HG02588 (cell line): ENCODE measurements around the gene ALDH3B2.
"Not testable (repeated sequence)": the region's sequence is repeated elsewhere in the genome, so short reads cannot be mapped to it uniquely, and the experiment has no call there.

Source experiments
- ATAC-seq: cut with Tn5 transposase; IDR thresholded peaks from one replicate; pipeline ENCODE4 v1.9.1; 2021; ENCODE audit warnings: mild to moderate bottlenecking, moderate library complexity; ENCODE audit not compliant: unreplicated experiment

Gene ALDH3B2

GRCh38 chr11:67674442-67674871 lies at the start of gene ALDH3B2:
TSS of gene ALDH3B2 (minus strand) at chr11:67674623. CDS start at chr11:67666935, 7,688 bp downstream.
- no peak for ATAC-seq

- ATAC-seq, result not testable (repeated sequence)
Observed at GRCh38 chr11:67723036-67723435, 48.6 kb upstream of the ALDH3B2 start.

- ATAC-seq, result not testable (repeated sequence)
Observed at GRCh38 chr11:67716226-67716625, 41.8 kb upstream of the ALDH3B2 start.

GRCh38 chr11:67715801-67716200 lies 41.4 kb upstream of the ALDH3B2 start:
- not testable (repeated sequence) for ATAC-seq

GRCh38 chr11:67713892-67714509 lies 39.6 kb upstream of the ALDH3B2 start:
- not testable (repeated sequence) for ATAC-seq

GRCh38 chr11:67711676-67712075 lies 37.3 kb upstream of the ALDH3B2 start:
- not testable (repeated sequence) for ATAC-seq

GRCh38 chr11:67711212-67711611 lies 36.8 kb upstream of the ALDH3B2 start:
- ATAC-seq, result not testable (repeated sequence)

GRCh38 chr11:67709806-67710205 lies 35.4 kb upstream of the ALDH3B2 start:
- not testable (repeated sequence) for ATAC-seq

GRCh38 chr11:67705264-67705663 lies 30.8 kb upstream of the ALDH3B2 start:
- ATAC-seq, result no peak

GRCh38 chr11:67704524-67704923 lies 30.1 kb upstream of the ALDH3B2 start:
- no peak for ATAC-seq

- ATAC-seq, result not testable (repeated sequence)
Observed at GRCh38 chr11:67703709-67704108, 29.3 kb upstream of the ALDH3B2 start.

GRCh38 chr11:67700548-67701262 lies 26.3 kb upstream of the ALDH3B2 start:
- ATAC-seq, result no peak

- ATAC-seq, result no peak
Observed at GRCh38 chr11:67700141-67700540, 25.7 kb upstream of the ALDH3B2 start.

- no peak for ATAC-seq
Observed at GRCh38 chr11:67699521-67699920, 25.1 kb upstream of the ALDH3B2 start.

GRCh38 chr11:67698247-67698646 lies 23.8 kb upstream of the ALDH3B2 start:
- ATAC-seq, result no peak

- ATAC-seq, result no peak
Observed at GRCh38 chr11:67697846-67698245, 23.4 kb upstream of the ALDH3B2 start.

- ATAC-seq, result no peak
Observed at GRCh38 chr11:67696998-67697397, 22.6 kb upstream of the ALDH3B2 start.

GRCh38 chr11:67695606-67696005 lies 21.2 kb upstream of the ALDH3B2 start:
- ATAC-seq, result no peak

GRCh38 chr11:67694875-67695555 lies 20.6 kb upstream of the ALDH3B2 start:
- no peak for ATAC-seq

- ATAC-seq, result no peak
Observed at GRCh38 chr11:67691149-67691548, 16.7 kb upstream of the ALDH3B2 start.

- ATAC-seq, result no peak
Observed at GRCh38 chr11:67689178-67689577, 14.8 kb upstream of the ALDH3B2 start.

GRCh38 chr11:67687986-67688385 lies 13.6 kb upstream of the ALDH3B2 start:
- no peak for ATAC-seq
